ENCODE data around the gene KIAA1210. TPM values are rescaled to one million over a fixed set of nuclear protein-coding genes. Genes with fewer than 3 reads are reported as not detected.
"Not testable (repeated sequence)": the region's sequence is repeated elsewhere in the genome, so short reads cannot be mapped to it uniquely, and the experiment has no call there.

Gene KIAA1210
- total RNA-seq, 2 experiments from 2014 or later = not detected

GRCh38 chrX:119042040-119042439, 85.6 kb downstream of the KIAA1210 start:
- no peak for DNase-seq
- no peaks in the 10 kb centered on the region for H3K9me3 Mint-ChIP-seq
- no peaks in the 10 kb centered on the region for H3K36me3 Mint-ChIP-seq
- no peak overlapping the region for H3K4me3 Mint-ChIP-seq
- H3K27ac Mint-ChIP-seq = no peak overlapping the region
- no peaks in the 10 kb centered on the region for H3K4me1 Mint-ChIP-seq
- POLR2A ChIA-PET = no interaction called here
- no peaks in the 10 kb centered on the region for H3K27me3 Mint-ChIP-seq
- no peak for ATAC-seq (ENCODE audit: low read depth)

GRCh38 chrX:119041175-119041574, 86.4 kb downstream of the KIAA1210 start:
- ATAC-seq (ENCODE audit: low read depth) (no peak), DNase-seq (no peak)
- POLR2A ChIA-PET = no interaction called here
- Mint-ChIP-seq H3K27ac (no peak overlapping the region), H3K4me3 (no peak overlapping the region), H3K27me3 (no peaks in the 10 kb centered on the region), H3K4me1 (no peaks in the 10 kb centered on the region), H3K9me3 (no peaks in the 10 kb centered on the region), H3K36me3 (no peaks in the 10 kb centered on the region)

GRCh38 chrX:119040432-119040831, 87.2 kb downstream of the KIAA1210 start:
- Mint-ChIP-seq H3K36me3 (no peaks in the 10 kb centered on the region), H3K27me3 (no peaks in the 10 kb centered on the region), H3K4me3 (no peak overlapping the region), H3K4me1 (no peaks in the 10 kb centered on the region), H3K9me3 (no peaks in the 10 kb centered on the region), H3K27ac (no peak overlapping the region)
- POLR2A ChIA-PET = no interaction called here
- no peak for DNase-seq
- ATAC-seq (ENCODE audit: low read depth) = no peak

GRCh38 chrX:119036107-119037029, 91.2 kb downstream of the KIAA1210 start:
- POLR2A ChIA-PET = no interaction called here
- ATAC-seq (ENCODE audit: low read depth) = no peak
- Mint-ChIP-seq H3K4me1 (no peaks in the 10 kb centered on the region), H3K27me3 (peaks cover 2% of the 10 kb centered on the region), H3K9me3 (peaks cover 4% of the 10 kb centered on the region), H3K27ac (no peak overlapping the region), H3K36me3 (no peaks in the 10 kb centered on the region), H3K4me3 (no peak overlapping the region)
- DNase-seq = no peak

GRCh38 chrX:119030990-119031389, 96.6 kb downstream of the KIAA1210 start:
- ATAC-seq (ENCODE audit: low read depth) (no peak), DNase-seq (no peak)
- Mint-ChIP-seq H3K27ac (no peak overlapping the region), H3K4me1 (no peaks in the 10 kb centered on the region), H3K9me3 (peaks cover 4% of the 10 kb centered on the region), H3K27me3 (peaks cover 2% of the 10 kb centered on the region), H3K36me3 (no peaks in the 10 kb centered on the region), H3K4me3 (no peak overlapping the region)
- POLR2A ChIA-PET = no interaction called here

GRCh38 chrX:119029656-119030055, 98.0 kb downstream of the KIAA1210 start:
- H3K27me3 Mint-ChIP-seq; ATAC-seq (ENCODE audit: low read depth); POLR2A ChIA-PET; H3K9me3 Mint-ChIP-seq; H3K36me3 Mint-ChIP-seq; H3K4me3 Mint-ChIP-seq; H3K27ac Mint-ChIP-seq; H3K4me1 Mint-ChIP-seq; DNase-seq: not testable (repeated sequence)

GRCh38 chrX:119028733-119029330, 98.8 kb downstream of the KIAA1210 start:
- Mint-ChIP-seq H3K27ac (no peak overlapping the region), H3K4me1 (no peaks in the 10 kb centered on the region), H3K27me3 (peaks cover 2% of the 10 kb centered on the region), H3K4me3 (no peak overlapping the region), H3K36me3 (no peaks in the 10 kb centered on the region), H3K9me3 (peaks cover under 1% of the 10 kb centered on the region)
- POLR2A ChIA-PET = no interaction called here
- ATAC-seq (ENCODE audit: low read depth) = no peak
- DNase-seq = no peak

Other genes with a start within 250 kb of the KIAA1210 start
- gene LONRF3, start 153.2 kb downstream of the KIAA1210 start, total RNA-seq = 1 to 10 TPM; 1.6 TPM
- not detected for gene CT47C1, start 54.8 kb downstream of the KIAA1210 start, total RNA-seq
- gene PGRMC1, start 108.5 kb upstream of the KIAA1210 start, total RNA-seq = 10 to 100 TPM; 24.4 to 24.9 TPM